ENCODE data around the gene KCNC1. TPM values are rescaled to one million over a fixed set of nuclear protein-coding genes. Genes with fewer than 3 reads are reported as not detected.

KCNC1 gene
- total RNA-seq, 2 donors from 2014 or later: not detected

DNA sequence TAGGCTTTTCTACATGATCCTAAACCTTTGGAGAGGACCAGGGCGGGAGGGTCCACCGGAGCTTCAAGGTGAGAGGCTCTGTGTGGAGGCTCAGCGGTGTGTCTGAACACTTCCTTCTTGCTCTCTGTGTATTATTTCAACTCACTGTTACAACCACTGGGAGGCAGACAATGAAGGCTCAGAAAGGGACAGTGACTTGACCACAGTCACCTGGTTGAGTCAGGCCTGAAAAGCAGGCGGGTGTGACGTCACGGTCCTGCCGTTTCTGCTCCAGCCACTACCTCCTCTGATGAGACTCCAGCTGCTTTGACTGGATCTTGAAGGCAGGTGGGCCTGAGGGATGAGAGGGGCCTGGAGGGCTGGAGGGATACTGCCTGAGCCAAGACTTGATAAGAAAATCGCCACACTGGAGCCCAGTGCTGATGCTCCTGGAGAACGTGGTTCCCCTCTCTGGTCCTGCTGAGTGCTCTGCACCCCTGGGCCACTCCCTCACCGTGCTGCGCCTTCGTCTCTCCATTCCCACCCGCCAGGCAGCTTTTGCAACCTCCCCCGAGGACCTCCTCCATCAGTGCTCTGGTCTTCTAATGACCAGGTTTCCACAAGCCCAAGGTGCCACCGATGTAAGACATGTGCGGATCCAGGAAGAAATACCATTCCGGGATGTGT lies 27.9 kb downstream of the KCNC1 start:
- no peak for DNase-seq (ENCODE audit: low spot score in 2 of 2)
- Mint-ChIP-seq H3K27ac (no peak overlapping the region), H3K36me3 (no peaks in the 10 kb centered on the region), H3K9me3 (no peaks in the 10 kb centered on the region)
- no peak for ATAC-seq

DNA sequence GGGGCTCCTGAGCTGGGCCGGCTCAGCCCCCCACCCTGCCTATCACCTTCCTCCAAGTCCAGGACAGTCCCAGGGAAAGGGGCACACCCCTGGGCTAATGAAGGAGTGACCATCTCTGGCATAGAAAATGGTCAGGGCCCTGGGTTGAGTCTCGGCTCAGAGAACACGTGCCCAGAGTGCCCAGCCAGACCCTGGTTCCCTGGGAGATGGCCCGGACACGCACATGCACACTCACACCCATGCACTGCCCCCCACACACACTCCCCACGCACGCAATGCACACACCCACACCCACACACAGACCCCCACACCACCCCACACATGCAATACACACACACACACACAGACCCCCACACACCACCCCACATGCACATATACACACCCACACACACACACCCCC lies 28.7 kb downstream of the KCNC1 start:
- Mint-ChIP-seq H3K36me3 (no peaks in the 10 kb centered on the region), H3K27ac (no peak overlapping the region)
- DNase-seq (ENCODE audit: low spot score in 2 of 2): no peak

DNA sequence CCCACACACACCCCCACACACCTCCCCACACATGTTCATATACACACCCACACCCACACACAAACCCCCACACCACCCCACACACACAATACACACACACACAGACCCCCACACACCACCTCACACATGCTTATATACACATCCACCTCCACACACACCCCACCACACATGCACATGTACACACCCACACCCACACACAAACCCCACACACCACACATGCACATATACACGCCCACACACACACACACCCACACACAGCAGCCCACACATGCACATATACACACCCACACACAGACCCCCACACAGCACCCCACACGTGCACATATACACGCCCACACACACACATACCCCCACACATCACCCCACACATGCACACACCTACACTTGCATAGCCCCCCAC lies 29.1 kb downstream of the KCNC1 start:
- Mint-ChIP-seq H3K27ac (no peak overlapping the region), H3K36me3 (no peaks in the 10 kb centered on the region), H3K9me3 (no peaks in the 10 kb centered on the region)
- ATAC-seq: no peak
- no peak for DNase-seq (ENCODE audit: low spot score in 2 of 2)

More for the DNA sequence above, 28.7 kb downstream of the KCNC1 start:
- no peak for ATAC-seq
- H3K9me3 Mint-ChIP-seq: no peaks in the 10 kb centered on the region

DNA sequence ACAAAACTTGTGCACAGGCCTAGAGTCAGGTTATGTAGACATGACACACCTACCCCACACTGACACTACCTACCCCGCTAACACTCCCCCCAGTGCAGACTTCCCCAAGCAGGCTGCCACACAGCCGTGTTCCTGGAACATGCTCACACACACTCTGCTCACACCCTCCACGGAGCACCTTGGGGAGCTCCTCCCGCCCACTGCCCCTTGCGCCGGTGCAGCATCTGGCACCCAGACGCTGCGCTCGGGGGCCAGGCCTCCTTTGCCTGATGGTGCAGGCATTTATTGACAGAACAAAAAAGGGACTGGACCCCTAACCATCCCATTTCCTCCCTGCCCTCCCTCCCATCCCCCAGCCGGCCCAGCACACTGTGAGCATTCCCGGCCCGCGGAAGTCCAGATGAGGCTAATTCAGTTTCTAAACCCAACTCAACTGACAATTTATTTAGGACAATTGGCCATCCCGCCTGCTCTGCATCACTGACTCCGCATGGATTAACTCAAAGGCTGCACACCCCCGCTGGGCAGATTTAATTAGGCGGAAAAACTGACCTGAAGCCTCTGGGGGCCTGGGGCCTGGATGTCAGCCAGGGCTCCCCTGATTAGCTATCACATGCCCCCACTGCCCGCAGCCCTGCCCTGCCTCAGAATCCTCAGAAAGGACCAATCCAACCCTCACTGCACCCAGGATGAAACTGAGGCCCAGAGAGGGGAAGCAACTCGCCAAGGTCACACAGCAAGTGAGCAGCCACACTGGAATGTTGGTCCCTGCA lies 30.1 kb downstream of the KCNC1 start:
- Mint-ChIP-seq H3K9me3 (no peaks in the 10 kb centered on the region), H3K36me3 (no peaks in the 10 kb centered on the region), H3K27ac (no peak overlapping the region)
- DNase-seq (ENCODE audit: low spot score in 2 of 2) (no peak), ATAC-seq (no peak)

DNA sequence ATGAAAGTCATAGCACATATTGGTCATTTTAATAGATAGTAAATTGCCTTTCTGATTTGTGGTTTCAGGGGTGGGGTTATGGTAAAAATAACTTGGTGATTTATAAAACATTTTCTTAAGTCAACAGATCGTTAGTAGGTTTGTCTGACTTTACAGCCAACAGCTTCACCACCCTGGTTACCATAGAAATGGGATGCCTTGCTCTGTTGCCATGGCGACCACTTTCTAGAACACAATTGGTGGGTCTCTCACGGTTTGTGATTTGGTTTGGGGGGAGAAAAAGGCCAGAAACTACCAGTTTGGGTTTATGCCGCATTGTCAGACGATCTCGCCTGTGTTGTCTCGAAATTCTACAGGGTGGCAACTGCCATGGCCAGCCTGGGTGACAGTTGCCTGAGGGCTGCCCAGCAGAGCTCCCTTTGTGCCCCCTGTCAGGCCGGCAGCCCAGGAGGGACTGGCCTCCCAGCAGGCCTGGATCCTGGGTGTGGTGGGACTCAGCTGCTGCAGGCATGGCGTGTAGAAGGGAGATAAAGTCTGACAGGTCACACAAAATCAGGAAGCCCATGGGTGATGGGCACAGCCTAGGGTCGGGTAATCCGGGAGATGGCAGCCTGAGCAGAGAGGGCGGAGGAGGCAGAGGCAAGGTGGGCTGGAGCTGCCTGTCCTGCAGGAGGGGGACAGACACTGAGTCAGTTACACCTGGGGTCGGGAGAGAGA lies 30.9 kb downstream of the KCNC1 start:
- Mint-ChIP-seq H3K36me3 (no peaks in the 10 kb centered on the region), H3K27ac (no peak overlapping the region), H3K9me3 (no peaks in the 10 kb centered on the region)
- ATAC-seq: no peak
- no peak for DNase-seq (ENCODE audit: low spot score in 2 of 2)

DNA sequence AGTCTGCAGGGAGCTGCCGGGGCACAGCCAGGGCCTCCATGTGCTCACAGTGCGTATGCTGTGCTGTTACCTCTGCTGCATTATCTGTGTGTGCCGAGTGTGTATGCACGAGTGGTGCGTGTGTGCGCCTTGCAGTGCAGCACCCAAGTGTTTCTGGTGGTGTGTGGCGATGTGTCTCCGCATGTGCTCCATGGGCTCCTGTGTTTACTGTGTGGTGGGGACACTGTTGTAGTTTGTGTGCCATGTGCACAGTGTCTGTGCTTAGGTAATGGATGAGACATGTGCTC lies 31.4 kb downstream of the KCNC1 start:
- no peak for ATAC-seq
- H3K27ac Mint-ChIP-seq: no peak overlapping the region
- no peaks in the 10 kb centered on the region for H3K36me3 Mint-ChIP-seq
- no peak for DNase-seq (ENCODE audit: low spot score in 2 of 2)
- H3K9me3 Mint-ChIP-seq: no peaks in the 10 kb centered on the region

DNA sequence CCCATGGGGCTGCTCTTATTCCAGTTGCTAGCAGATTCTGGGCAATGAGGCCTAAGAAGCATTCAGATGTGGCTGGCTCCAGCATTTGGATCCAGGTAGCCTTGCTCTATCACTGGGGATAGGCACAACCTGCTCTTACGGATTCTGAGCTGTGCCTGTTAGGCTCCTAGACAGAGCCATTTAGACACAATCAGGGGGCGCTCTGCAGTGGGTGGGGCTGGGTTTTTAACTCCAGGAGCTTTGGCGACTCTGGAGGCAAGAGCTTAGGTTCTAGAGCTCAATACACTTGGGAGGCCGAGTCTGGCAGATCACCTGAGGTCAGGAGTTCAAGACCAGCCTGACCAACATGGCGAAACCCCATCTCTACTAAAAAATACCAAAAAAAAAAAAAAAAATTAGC lies 32.0 kb downstream of the KCNC1 start:
- DNase-seq (ENCODE audit: low spot score in 2 of 2) (no peak), ATAC-seq (no peak)
- Mint-ChIP-seq H3K36me3 (no peaks in the 10 kb centered on the region), H3K27ac (no peak overlapping the region), H3K9me3 (no peaks in the 10 kb centered on the region)

DNA sequence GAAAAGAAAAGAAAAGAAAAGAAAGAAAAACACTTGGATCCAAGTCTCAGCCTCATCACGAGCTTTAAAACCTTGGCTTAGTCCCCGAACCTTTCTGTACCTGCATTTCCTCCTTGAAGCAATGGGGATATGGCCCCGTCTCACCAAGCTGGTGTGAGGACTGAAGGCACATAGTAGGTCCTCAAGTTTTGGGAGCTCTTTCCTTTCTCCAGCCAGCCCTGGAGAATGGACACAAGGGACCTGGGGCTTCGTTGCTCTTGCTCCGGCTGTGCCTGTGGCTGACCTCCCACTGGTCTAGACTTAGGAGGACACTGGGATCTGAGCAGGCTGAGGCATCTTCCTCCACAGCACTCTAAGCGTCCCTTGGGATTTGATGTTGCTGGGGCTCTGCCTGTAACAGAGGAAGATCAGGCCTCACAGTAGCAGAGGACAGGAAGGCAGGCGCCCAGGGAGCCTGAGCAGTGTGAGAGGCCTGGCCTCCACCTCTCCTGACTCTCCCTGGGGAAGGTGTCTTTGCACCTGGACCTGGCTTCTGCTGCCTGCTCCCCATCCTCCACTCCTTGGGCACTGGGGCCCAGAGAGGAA lies 32.8 kb downstream of the KCNC1 start:
- H3K9me3 Mint-ChIP-seq: no peaks in the 10 kb centered on the region
- no peak overlapping the region for H3K27ac Mint-ChIP-seq
- ATAC-seq: no peak
- no peak for DNase-seq (ENCODE audit: low spot score in 2 of 2)
- H3K36me3 Mint-ChIP-seq: no peaks in the 10 kb centered on the region

DNA sequence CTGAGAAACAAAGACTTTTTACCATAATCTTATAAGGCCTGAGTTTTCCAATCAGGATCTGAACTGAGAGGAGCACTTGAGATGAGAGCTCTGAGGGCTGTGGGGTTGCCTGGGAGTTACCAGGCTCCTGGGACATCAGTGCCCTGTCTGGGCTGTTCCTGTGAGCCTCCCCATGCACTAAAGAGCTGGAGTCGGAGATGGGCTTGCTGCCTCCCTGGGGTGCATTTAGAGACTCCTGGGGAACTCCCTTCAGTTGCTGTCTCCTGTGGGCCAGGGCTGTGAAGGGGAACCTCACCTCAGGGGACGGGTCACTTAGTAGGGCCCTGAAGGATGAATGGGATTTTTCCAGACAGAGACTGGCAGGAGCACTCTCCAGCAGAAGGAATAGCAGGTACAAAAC lies 33.3 kb downstream of the KCNC1 start:
- DNase-seq (ENCODE audit: low spot score in 2 of 2): no peak
- no peak for ATAC-seq
- H3K36me3 Mint-ChIP-seq: no peaks in the 10 kb centered on the region
- H3K27ac Mint-ChIP-seq: no peak overlapping the region
- H3K9me3 Mint-ChIP-seq: no peaks in the 10 kb centered on the region

DNA sequence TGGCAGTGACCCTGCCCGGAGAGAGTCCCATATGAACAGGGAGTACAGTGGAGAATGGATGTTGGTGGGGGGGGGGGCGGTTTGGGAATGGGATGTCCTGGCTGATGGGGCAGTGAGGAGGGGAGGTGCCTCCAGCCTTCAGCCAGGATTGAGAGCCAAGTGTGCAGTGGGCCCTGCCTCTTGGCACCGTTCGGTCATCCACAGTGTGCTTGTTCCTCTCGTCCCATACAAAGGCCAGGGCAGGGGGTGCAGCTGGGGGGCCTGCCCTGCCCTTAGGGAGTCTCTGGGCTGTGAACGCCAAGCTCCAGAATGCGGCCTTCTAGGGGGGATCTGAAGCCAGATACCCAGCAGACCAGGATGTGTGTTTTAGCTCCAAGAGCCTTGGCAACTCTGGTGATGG lies 34.0 kb downstream of the KCNC1 start:
- DNase-seq (ENCODE audit: low spot score in 2 of 2): no peak
- ATAC-seq: no peak
- Mint-ChIP-seq H3K36me3 (no peaks in the 10 kb centered on the region), H3K9me3 (no peaks in the 10 kb centered on the region), H3K27ac (no peak overlapping the region)

DNA sequence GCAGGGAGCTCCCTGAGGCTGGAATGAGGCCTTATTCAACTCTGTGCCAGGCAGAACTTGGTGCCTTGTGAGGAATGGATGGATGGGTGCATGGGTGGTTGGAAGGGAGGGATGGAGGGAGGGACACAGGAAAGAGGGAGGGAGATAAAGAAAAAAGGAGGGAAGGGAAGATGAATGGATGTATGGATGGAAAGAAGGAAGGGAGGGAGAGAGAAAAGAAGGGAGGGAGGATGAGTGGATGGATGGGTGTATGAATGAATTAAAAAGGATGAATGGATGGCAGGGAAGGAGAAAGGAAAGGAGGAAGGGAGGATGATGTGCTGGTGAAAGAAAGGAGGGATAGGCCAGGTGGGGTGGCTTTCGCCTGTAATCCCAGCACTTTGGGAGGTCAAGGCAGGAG lies 34.6 kb downstream of the KCNC1 start:
- no peaks in the 10 kb centered on the region for H3K9me3 Mint-ChIP-seq
- ATAC-seq: no peak
- DNase-seq (ENCODE audit: low spot score in 2 of 2): no peak
- no peaks in the 10 kb centered on the region for H3K36me3 Mint-ChIP-seq
- no peak overlapping the region for H3K27ac Mint-ChIP-seq

DNA sequence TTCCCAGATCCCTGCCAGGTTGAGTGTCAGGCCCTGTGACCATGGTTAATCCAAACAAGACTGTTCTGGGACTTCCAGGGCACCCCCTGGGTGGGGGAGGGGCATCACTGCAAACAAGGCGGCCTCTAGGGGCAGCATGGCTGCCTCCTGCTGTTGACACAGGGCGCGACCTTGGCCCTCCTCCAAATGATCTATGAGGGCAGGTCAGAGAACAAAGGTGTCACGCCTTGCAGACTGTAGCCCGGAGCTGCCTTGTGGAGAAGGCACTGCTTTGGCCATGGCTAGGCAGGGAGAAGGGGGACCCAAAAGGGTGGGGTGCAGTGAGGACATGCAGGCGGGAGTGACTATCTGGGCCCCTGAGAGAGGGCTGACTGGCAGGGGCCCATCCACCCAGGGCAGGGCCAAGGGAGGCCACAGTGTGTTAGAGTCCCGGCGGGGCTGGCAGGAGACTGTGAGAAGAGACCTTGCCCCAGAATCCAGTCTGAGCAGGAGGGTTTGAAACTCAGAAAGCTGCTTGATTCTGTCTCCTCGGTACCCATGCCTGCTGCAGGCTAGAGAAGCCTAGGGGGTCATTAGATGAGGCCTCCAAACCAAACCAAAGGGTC lies 35.6 kb downstream of the KCNC1 start:
- Mint-ChIP-seq H3K36me3 (no peaks in the 10 kb centered on the region), H3K27ac (no peak overlapping the region), H3K9me3 (no peaks in the 10 kb centered on the region)
- no peak for ATAC-seq
- no peak for DNase-seq (ENCODE audit: low spot score in 2 of 2)

DNA sequence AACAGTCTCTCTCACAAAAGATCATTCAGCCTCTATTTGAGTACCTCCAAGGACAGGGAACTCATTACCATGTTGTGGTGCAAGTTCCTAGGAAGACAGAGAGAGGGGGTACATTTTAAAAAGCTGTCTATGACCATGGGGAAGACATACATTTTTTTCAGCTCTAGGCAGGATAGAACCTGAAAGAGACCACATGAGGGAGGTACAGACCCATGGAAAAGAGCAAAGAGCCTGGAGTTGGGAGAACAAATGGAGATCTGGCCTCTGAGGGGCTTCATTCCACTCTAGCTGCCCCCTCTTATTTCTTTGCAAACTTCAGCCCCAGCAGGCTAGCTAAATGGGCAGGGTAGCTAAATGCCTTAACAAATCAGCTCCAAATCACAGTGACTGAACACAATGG lies 36.3 kb downstream of the KCNC1 start:
- ATAC-seq: no peak
- Mint-ChIP-seq H3K27ac (no peak overlapping the region), H3K9me3 (no peaks in the 10 kb centered on the region), H3K36me3 (no peaks in the 10 kb centered on the region)
- no peak for DNase-seq (ENCODE audit: low spot score in 2 of 2)

DNA sequence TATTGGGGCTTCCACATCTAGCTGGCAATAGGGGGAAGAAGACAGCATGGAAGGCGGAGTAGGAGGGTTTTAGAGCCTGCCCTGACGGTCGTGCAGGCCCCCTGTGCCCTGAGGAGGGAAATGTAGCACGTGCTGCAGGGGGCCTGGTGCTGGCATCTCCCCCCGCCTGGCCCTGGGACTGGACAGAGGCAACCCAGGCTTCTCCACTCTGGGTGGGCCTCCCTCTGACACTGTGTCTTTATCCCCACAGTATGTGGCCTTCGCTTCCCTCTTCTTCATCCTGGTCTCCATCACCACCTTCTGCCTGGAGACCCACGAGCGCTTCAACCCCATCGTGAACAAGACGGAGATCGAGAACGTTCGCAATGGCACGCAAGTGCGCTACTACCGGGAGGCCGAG lies 36.8 kb downstream of the KCNC1 start:
- H3K9me3 Mint-ChIP-seq: no peaks in the 10 kb centered on the region
- H3K36me3 Mint-ChIP-seq: no peaks in the 10 kb centered on the region
- DNase-seq (ENCODE audit: low spot score in 2 of 2) (no peak), ATAC-seq (no peak)
- no peak overlapping the region for H3K27ac Mint-ChIP-seq

DNA sequence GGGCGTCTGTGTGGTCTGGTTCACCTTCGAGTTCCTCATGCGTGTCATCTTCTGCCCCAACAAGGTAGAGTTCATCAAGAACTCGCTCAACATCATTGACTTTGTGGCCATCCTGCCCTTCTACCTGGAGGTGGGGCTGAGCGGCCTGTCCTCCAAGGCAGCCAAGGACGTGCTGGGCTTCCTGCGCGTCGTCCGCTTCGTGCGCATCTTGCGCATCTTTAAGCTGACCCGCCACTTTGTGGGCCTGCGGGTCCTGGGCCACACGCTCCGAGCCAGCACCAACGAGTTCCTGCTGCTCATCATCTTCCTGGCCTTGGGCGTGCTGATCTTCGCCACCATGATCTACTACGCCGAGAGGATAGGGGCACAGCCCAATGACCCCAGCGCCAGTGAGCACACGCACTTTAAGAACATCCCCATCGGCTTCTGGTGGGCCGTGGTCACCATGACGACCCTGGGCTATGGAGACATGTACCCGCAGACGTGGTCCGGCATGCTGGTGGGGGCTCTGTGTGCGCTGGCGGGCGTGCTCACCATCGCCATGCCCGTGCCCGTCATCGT lies 37.3 kb downstream of the KCNC1 start:
- H3K36me3 Mint-ChIP-seq: no peaks in the 10 kb centered on the region
- DNase-seq (ENCODE audit: low spot score in 2 of 2): no peak
- no peak for ATAC-seq
- H3K9me3 Mint-ChIP-seq: no peaks in the 10 kb centered on the region
- H3K27ac Mint-ChIP-seq: no peak overlapping the region

DNA sequence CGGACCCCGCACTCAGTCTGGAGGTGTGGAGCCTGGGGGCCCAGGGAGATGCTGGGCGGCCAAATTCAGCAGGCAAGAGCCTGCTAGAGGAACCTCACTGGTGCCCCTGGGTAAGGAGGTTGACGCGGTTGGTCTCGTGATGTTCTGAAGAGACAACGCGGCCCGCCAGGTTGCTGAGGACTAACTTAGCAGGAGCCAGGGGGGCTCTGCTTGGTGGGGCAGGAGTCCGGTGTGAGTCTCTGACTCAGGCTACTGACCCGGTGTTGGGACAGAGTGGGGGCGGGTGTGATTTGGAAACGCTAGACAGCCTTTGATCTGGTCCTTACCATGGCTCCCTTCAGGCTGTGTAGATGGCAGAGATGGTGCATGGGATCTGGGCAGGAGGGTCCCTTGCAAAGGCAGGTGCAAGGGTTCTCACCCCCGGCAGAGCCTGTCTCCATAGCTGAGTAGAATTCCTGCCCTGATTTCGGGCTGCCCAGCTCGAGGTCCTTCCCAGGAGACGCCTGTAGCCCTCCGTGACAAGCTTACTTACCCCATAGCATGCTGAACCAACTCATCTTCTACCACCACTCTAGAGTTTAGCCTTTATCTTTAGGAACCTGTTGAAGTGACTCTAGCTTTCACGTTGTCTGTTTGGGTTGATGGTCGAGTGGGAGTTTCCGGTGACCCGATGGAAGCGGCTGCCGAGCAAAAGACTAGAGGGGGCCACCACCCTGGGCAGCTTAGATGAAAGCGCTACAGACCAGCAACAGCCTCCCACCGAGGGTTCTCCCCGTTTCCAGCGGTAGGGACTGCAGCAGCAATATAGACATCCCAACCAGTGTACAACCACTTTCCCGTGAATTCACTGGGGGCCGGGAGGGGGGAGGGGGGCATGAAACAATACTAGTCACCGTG lies 38.4 kb downstream of the KCNC1 start:
- H3K27ac Mint-ChIP-seq: no peak overlapping the region
- H3K36me3 Mint-ChIP-seq: no peaks in the 10 kb centered on the region
- no peak for ATAC-seq
- no peaks in the 10 kb centered on the region for H3K9me3 Mint-ChIP-seq
- DNase-seq (ENCODE audit: low spot score in 2 of 2): no peak
